Fibroblast of lung (primary cell): Measurements from ENCODE around the gene CLIC1.

Experiments
- CTCF ChIP-seq, 2 donors: IDR thresholded peaks in 1 of 2; conservative IDR thresholded peaks in 1 of 2; 1 replicate in 1 of 2; 2 replicates in 1 of 2; pipeline ENCODE4 v1.5.1; 2011 to 2012; ENCODE audit warnings: low read length in 2 of 2, control low read depth in 1 of 2, inconsistent platforms in 1 of 2, low read depth in 1 of 2, mild to moderate bottlenecking in 1 of 2
- EZH2 ChIP-seq: IDR thresholded peaks from 2 replicates; pipeline ENCODE4 v1.5.1; 2012; ENCODE audit warnings: low read length, control low read depth, mild to moderate bottlenecking; ENCODE audit errors: missing control alignments

GRCh38 chr6:31781244-31782125 lies 45.2 kb upstream of the CLIC1 start:
- TF ChIP-seq CTCF (conservative IDR thresholded peaks at IDR 0.05 in 1 of 2, IDR thresholded peaks at IDR 0.05 in 1 of 2; ENCODE audit: low read depth in 1 of 2, low read length in 2 of 2) (no peak), EZH2 (no peak)
